Activated T-helper 1 cell treated with anti-CD3 and anti-CD28 coated beads, Interleukin-2, amount 50 U/mL, for 16 hours (primary cell): ENCODE results near the gene DCTN2.
A peak's percentile ranks its signal among the peaks of the same experiment; 100 is the strongest.
"Not testable (repeated sequence)": the region's sequence is repeated elsewhere in the genome, so short reads cannot be mapped to it uniquely, and the experiment has no call there.

ENCODE experiments used
- DNase-seq, 2 donors: peaks; one replicate each; pipeline ENCODE4 v3.0.0-alpha.2; 2020; ENCODE audit warnings: low read depth in 1 of 2, low spot score in 1 of 2

The DCTN2 gene

DNA sequence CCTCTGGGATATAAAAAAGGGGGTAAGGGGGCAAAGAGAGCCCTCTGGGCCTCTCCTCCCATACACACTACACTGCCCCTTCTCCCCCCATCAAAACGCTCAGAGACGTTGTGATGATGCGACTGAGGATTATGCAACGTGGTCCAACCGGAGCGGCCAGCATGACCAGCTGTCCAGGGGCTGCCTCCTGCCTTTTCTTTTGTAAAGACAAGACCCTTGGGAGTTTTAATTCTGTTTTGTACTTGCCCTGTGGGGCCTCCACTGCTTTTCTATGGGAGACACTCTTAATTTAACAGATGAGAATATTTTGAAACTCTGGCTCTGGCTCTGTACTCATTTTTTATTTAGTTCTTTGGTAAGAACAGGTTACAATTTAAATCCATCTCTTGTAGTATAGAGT lies 17.2 kb downstream of the DCTN2 start:
- no peak for DNase-seq

DNA sequence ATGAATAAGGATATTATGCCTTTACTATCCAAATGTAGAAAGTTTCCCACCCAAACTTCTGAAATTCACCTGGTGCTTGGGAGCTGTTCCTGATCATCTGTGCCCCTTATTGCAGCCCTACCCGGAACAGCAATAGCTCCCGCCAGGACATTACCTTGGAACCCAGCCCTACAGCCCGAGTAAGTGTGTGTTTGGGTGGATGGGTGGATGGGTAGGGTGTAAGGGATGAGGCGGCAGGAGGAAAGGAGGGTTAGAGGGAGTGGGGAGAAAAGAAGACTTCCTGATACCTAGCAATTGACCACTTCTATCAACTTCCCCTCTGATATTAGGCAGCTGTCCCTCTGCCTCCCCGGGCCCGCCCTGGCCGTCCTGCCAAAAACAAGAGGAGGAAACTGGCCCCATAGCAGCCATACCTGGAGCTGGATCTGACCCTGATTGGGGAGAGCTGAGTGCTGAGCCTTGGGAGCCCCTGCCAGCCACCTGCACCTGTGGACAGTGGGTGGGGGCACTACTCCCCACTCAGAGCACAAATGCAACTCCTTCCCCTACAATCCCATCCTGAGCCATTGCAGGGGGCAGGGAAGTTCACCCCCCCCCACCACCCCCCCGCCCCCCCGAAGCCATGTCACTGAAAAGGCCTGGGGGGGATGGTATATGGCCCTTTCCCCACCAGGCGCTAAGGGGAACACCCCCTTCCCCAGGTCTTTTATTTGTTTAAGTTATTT lies 18.0 kb downstream of the DCTN2 start:
- no peak for DNase-seq

DNA sequence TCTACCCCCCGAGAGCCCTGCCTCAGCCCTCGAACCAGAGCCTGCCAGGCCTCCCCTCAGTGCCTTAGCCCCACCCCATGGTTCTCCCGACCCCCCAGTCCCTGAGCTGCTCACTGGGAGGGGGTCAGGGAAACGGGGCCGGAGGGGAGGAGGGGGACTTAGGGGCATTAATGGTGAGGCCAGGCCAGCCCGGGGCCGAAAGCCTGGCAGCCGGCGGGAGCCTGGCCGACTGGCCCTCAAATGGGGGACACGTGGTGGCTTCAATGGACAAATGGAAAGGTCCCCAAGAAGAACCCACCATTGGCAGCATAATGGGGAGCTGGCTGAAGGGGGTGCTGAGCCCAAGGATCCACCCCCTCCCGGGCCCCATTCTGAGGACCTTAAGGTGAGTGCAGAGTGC lies 18.8 kb downstream of the DCTN2 start:
- no peak for DNase-seq

DNA sequence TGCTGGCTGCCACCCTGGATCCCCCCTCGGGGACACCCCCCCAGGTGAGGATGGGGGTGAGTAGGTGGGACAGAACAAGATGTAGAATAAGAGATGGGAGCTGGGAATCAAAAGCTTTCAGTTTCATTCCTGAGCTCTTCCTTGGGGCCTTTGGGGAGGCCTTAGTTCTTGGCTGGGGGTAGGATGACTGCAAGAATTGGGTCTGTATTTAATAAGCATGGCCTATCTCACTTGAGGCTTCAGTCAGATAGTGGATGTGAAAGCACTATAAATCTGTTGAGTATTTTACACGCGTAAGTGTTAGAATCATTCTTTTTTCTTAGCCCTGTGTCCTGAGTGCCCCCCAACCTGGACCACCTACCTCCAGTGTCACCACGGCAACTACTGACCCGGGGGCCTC lies 19.8 kb downstream of the DCTN2 start:
- no peak for DNase-seq

DNA sequence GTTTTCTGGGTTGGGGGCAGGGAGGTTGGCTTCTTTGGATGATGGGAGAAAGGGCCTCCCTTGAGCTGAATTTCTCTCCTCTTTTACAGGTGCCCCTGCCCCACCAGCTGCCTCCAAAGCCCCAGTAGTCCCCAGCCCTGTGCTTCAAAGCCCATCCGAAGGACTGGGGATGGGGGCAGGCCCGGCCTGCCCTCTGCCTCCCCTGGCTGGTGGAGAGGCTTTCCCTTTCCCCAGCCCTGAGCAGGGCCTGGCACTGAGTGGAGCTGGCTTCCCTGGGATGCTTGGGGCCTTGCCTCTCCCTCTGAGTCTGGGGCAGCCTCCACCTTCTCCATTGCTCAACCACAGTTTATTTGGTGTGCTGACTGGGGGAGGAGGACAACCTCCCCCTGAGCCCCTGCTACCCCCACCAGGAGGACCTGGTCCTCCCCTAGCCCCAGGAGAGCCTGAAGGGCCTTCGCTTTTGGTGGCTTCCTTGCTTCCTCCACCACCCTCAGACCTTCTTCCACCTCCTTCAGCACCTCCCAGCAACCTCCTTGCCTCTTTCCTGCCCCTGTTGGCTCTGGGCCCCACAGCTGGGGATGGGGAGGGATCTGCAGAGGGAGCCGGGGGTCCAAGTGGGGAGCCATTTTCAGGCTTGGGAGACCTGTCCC lies 20.4 kb downstream of the DCTN2 start:
- DNase-seq: no peak

DNA sequence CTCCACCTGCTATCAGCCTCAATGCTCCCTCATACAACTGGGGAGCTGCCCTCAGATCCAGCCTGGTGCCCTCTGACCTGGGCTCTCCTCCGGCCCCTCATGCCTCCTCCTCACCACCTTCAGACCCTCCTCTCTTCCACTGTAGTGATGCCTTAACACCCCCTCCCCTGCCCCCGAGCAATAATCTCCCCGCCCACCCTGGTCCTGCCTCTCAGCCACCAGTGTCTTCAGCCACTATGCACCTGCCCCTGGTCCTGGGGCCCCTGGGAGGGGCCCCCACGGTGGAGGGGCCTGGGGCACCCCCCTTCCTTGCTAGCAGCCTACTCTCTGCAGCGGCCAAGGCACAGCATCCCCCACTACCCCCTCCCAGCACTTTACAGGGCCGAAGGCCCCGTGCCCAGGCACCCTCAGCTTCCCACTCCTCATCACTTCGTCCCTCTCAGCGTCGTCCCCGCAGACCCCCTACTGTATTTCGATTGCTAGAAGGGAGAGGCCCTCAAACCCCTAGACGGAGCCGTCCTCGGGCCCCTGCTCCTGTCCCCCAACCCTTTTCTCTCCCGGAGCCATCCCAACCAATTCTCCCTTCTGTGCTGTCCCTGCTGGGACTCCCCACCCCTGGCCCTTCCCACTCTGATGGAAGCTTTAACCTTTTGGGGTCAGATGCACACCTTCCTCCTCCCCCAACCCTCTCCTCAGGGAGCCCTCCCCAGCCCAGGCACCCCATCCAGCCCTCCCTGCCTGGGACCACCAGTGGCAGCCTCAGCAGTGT lies 21.2 kb downstream of the DCTN2 start:
- DNase-seq: no peak

DNA sequence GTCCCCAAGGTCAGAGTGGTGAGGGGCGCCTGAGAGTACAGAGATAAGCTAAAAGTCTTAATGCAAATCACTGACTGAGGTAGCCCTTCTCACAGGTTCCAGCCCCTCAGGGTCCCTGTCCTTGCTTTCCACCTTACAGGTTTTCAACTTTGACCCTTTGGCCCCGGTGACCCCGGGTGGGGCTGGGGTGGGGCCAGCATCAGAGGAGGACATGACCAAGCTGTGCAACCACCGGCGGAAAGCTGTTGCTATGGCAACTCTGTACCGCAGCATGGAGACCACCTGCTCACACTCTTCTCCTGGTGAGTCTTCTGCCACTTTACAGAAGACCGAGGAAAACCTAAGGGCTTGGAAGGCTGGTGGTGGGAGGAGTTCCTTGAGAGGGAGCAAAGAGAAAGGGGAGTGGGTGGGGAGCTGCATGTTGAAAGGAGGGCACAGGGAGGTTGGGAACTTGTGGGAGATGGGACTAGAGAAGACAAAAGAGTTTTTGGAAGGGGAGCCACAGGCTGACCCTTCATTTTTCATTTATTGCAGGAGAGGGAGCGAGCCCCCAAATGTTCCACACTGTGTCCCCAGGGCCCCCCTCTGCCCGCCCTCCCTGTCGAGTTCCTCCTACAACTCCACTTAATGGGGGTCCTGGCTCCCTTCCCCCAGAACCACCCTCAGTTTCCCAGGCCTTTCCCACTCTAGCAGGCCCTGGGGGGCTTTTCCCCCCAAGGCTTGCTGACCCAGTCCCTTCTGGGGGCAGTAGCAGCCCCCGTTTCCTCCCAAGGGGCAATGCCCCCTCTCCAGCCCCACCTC lies 22.0 kb downstream of the DCTN2 start:
- DNase-seq: no peak

DNA sequence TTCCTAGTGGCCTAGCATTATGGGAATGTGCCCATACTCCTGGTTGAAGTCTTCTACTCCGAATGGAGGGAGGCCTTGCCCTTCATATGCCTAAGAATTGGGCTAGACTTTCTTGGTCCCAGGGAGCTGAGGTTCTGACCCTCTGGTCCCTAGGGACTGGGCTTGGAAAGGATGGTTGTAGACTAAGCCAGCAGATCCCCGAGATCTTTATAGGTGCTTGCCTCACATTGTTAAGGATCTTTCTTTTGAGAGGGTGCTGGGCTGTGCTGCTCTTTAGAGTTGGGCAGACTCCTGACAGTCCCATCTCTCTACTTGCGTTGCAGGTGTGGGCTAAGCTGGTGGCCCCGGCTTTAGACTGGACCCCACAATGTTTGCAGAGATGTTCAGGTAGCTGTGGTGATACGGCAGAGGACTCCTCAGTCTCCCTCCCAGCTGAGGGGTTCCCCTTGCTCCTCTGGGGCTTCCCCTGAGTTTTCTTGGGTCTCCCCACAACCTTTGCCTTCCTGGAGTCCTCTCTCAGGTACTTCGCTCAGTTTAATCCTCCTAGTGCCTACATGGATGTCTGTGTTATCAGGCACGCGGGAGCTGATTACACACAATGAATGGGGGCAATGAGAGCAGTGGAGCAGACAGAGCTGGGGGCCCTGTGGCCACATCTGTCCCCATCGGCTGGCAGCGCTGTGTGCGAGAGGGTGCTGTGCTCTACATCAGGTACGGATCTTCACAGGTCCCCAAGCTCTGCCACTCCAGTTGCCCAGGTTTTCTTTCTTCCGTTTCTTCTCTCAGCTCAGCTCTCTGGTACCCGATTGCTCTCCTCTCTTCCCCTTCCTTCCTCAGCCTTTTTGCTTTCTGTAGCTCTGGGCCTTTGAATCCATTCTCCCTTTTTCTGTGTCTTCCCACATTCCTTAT lies 23.0 kb downstream of the DCTN2 start:
- no peak for DNase-seq

DNA sequence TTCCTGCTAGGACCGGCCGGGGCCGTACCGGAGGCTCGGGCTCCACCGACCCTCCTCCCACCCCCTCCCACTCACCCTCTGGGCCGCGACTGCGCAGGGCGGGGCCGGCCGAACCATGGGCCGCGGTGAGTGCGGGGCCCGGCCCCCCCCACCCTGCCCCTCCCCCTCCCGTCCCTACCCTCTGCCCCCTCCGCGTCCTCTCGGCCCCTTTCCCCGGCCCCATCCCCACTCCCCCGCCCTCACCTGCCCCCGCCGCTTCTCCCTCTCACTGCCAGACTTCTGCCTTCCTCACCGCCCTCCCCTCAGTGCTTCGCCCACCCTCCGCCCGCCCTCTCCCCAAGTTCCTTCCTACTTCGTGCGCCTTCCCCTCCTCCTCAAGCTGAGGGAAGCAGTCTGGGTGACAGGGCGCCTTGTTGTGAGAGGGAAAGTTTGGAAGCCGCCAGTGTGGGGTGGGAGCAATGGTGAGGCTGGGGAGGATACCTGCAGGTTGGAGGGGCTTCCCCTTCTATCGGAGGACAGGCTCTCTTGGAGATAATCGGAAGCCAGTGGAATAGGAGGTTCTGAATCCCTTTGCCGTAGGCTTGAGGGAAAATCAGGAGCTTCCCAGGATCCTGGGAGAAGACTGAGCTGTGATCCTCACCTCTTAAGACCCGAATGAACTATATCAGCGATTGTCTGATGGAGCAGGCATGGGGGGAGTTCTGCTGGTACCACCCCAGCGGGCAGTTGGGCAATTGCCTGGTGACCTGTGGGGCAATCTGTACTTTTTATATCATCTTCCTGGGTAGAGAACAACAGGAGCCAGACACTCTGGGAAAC lies 23.9 kb downstream of the DCTN2 start:
- peak in 1 of 2 donors; percentile 39 for DNase-seq

DNA sequence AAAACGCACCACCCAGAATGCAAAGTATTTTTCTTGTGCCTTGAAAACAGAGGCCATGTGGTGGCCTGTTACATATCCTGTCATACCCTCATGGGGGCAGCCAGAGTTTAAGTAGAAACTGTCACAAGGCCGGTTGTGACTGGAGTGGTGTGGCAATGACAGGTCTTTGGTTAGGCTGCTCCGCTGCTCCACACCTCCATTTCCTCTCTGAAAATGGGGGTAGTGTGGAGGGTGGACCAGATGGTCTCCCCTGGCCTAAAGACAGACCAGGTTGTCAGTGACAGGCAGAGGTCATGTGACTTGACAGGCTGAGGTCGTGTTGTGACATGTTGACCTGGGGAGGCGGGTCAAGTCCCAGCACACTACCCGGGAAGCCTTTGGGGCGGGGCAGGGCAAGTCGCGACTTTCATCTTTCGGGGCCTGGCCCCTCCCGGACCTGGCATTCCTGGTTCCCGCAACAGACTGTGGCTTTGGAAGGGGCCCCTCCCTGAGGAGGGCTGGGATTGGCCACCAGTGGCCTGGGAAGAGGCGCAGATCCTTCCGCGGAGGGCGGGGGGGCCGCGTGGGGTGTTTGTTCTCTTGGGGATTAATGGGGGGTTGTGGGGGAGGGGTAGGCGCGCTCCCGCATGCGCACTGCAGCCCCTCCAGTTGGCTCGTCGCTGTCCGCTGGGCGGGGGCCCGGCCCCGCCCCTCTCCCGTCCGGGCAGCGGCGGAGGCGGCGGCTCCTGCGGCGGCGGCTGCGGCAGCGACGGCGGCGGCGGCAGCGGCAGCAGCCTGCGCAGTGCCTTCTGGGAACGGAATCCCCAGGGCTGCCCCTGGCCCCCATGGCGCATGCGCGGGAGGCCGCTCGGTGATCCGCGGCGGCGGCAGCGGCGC lies 24.7 kb downstream of the DCTN2 start, which contains the start of gene MBD6:
Gene MBD6, plus strand, starts transcription at position 814 of the 876 bp plus-strand sequence. CDS start 1,480 bp downstream, outside the sequence.
- DNase-seq: peak; percentile 79 to 90

DNA sequence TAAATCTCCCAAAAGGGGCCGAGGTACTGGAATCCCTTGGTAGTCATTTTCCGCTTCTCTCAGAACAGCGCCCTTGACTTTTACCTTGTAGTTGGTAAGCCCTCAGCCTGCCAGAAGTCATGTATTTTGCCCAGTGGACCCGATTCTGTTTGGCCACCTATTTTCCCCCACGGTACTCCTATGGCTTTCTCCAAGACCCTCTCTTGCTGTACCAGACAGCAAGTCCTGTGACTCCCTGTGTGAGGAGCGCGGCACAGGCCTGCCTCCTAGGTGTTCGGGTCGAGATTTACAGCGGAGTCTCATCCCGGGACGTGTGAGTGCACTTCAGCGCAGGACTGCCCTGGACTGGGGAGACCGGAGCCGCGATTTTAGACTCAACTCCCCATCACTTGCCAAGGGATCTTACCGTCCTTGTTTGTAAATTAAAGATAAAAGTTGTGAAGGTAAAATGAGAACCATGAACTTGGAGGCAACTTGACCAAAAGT lies 25.4 kb downstream of the DCTN2 start:
- no peak for DNase-seq

DNA sequence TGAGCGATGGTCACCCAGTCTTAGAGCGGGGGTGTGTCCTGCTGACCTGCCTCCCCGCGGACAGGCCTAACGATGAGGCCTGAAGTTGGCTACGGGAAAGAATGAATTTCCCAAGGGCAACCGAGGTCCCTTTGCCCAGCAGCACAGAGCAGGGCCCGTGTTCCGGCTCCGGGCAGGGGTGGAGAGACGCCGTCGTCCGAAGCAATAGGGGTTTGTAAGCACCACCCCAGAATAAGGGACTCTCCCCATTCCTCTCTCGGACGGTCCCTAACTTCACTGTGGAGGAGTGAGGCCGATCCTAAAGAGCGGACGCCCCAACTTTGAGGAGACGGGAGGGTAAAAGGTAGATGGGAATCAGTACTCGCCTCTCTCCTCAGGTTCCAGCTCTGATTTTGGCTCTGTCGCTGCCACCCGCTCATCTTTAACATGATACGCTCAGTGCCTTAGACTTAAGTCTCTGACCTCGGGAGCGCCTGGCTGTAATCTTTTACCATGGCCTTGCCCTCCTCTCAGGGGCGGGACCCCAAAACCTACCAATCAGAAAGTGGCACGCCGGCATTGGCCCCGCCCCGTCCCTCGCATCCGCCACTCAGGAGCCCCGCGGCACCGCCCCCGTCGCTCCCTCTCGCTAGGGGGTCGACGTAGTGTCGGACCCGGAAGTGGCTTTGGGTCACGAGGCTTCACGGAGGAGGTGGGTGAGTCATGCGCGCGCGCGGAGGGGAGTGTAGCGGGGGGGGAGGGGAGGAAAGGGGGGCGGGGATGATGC lies 26.8 kb downstream of the DCTN2 start, which contains the start of gene DDIT3:
Gene DDIT3, minus strand, starts transcription at position 462 of the 766 bp plus-strand sequence. CDS start 3,108 bp downstream, outside the sequence.
- peak; percentile 99 for DNase-seq

DNA sequence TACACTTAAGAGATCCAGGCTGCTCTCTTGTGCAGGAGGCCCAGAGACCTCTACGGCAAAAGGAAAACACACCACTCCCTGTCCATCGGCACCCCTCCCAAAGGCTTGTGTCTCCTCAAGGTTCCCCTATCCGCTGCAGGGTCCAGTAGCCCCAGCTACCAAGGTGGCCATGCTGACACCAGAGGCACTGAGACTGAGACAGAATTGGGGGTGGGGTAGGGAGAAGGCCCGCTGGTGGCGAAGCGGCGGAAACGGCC lies 27.3 kb downstream of the DCTN2 start:
- DNase-seq: no peak

DNA sequence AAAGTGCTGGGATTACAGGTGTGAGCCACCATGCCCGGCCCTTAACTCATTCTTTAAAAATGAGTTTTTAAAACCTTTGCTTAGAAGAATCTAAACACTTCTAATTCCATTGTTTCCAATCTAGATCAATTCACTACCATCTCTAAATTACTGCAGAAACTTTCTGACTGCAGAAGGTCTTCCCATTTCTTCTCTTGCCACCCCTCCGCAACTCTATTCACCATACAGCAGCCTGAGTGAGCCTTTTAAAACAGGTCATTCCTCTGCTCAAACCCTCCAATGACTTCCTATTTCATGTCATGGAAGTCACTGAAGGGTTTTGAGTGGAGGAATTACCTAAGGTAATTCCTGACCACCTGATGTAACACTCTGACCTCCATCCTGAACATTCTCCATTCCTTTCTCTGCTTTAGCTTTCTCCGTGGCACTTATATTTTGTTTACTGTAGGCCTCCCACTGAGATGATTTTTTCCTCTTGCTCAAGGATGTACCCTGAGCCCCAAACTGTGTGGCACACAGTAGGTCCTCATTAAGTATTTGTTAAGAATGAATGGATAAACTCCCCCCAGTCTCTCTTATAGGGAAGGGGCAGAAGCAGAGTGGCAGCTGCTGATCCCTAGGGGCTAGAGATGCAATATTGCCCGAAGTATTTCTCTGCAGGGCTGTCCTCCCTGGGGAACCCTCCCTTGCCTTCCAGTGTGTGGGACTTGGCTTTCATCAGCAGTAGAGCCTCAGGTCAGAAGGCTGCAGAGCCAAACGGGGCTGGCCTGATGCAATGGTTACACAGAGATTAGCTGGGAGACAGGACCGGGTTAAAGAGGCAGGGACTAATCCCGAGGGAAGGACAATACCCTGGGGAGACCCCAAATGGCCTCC lies 27.8 kb downstream of the DCTN2 start:
- DNase-seq: no peak

DNA sequence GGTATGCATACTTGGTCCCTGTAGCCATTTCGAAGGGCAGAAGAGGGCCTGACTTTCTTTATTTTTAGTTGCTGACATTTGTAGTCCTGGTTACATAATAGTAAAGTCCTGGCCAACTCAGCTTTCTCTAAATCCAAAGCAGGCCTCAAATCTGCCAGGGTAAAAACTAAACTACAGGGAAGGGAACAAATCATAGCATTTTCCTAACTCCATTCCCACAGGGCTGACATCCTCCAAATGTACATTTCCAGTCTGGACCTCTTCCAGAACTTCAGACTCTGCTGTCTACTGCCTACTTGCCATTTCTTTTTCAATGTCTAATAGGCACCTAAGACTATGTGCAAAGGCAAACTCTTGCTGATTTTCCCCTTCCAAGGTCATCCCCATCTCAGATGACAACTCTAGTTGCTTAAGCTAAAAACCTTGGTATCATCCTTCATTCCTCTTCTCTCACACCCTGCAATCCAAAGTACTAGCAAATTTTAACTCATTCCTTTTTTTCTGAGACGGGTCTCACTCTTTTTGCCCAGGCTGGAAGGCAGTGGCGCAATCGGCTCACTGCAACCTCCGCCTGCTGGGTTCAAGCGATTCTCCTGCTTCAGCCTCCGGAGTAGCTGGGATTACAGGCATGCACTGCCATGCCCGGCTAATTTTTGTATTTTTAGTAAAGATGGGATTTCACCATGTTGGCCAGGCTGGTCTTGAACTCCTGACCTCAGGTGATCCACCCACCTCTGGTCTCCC lies 28.6 kb downstream of the DCTN2 start:
- no peak for DNase-seq

DNA sequence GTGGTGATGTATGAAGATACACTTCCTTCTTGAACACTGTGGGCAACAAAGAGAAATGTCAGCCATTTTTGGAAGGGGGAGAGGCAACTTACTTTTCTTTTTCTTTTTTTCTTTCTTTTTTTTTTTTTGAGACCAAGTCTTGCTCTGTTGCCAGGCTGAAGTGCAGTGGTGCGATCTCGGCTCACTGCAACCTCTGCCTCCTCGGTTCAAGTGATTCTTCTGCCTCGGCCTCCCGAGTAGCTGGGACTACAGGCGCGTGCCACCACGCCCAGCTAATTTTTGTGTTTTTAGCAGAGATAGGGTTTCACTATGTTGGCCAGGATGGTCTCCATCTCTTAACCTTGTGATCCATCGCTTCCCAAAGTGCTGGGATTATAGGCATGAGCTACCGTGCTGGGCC lies 29.3 kb downstream of the DCTN2 start:
- DNase-seq: not testable (repeated sequence)
